Activated naive CD4-positive, alpha-beta T cell treated with anti-CD3 and anti-CD28 coated beads, Interleukin-2, amount 50 U/mL, for 72 hours (primary cell): ENCODE measurements around the gene CREB1. TPM values are rescaled to one million over a fixed set of nuclear protein-coding genes. Genes with fewer than 3 reads are reported as not detected.

Experiments
- ATAC-seq, 2 donors: fragments of 150-1000 bp; cut with Tn5 transposase; 2 replicates each; pipeline ENCODE4 v1.10.0; 2021; ENCODE audit warnings: mild to moderate bottlenecking in 2 of 2, moderate library complexity in 2 of 2
- DNase-seq, 2 donors: peaks; one replicate each; pipeline ENCODE4 v3.0.0; 2021 to 2022; ENCODE audit warnings: low spot score in 2 of 2
- H3K27ac Mint-ChIP-seq, 2 donors: one replicate each; pipeline ENCODE4 v1.8.0; 2022; ENCODE audit warnings: mild to moderate bottlenecking in 2 of 2, mixed read lengths in 2 of 2
- H3K36me3 Mint-ChIP-seq, 2 donors: one replicate each; pipeline ENCODE4 v1.8.0; 2022; ENCODE audit warnings: mixed read lengths in 2 of 2
- H3K9me3 Mint-ChIP-seq, 2 donors: one replicate each; pipeline ENCODE4 v1.8.0; 2022; ENCODE audit warnings: mixed read lengths in 2 of 2
- total RNA-seq, 2 donors: library from RNA; stranded (reverse); gene quantifications; one replicate each; pipeline ENCODE4 v1.2.3, GENCODE V29; 2022

Gene CREB1
- total RNA-seq, 2 donors from 2014 or later = 68.1 to 89.3 TPM

- Mint-ChIP-seq H3K9me3 (no peaks in the 10 kb centered on the region), H3K27ac (peak overlapping the region in 1 of 2 donors; percentile 41), H3K36me3 (peaks cover 5 to 49% of the 10 kb centered on the region in 2 donors)
- ATAC-seq (no peak), DNase-seq (no peak)
Observed at GRCh38 chr2:207565736-207566500, 36.2 kb downstream of the CREB1 start.

- DNase-seq = no peak
- ATAC-seq = no peak
- no peak overlapping the region for H3K27ac Mint-ChIP-seq
- H3K9me3 Mint-ChIP-seq = no peaks in the 10 kb centered on the region
- H3K36me3 Mint-ChIP-seq = peaks cover 4 to 44% of the 10 kb centered on the region in 2 donors
Observed at GRCh38 chr2:207567671-207568070, 37.9 kb downstream of the CREB1 start.

GRCh38 chr2:207571370-207571769 lies 41.6 kb downstream of the CREB1 start:
- ATAC-seq = no peak
- Mint-ChIP-seq H3K9me3 (no peaks in the 10 kb centered on the region), H3K27ac (peak overlapping the region in 1 of 2 donors; percentile 29), H3K36me3 (peaks cover 0 to 33% of the 10 kb centered on the region in 2 donors)
- DNase-seq = no peak

- H3K36me3 Mint-ChIP-seq = peaks cover 38 to 77% of the 10 kb centered on the region in 2 donors
- no peak for ATAC-seq
- H3K27ac Mint-ChIP-seq = peak overlapping the region in 1 of 2 donors; percentile 41
- no peak for DNase-seq
- H3K9me3 Mint-ChIP-seq = peaks cover 0 to 6% of the 10 kb centered on the region in 2 donors
Observed at GRCh38 chr2:207584952-207585351, 55.2 kb downstream of the CREB1 start.

GRCh38 chr2:207587305-207587704 lies 57.5 kb downstream of the CREB1 start:
- H3K36me3 Mint-ChIP-seq = peaks cover 39 to 86% of the 10 kb centered on the region in 2 donors
- ATAC-seq (no peak), DNase-seq (no peak)
- peak overlapping the region in 1 of 2 donors; percentile 8 for H3K27ac Mint-ChIP-seq
- peaks cover 0 to 10% of the 10 kb centered on the region in 2 donors for H3K9me3 Mint-ChIP-seq

GRCh38 chr2:207589143-207589542 lies 59.4 kb downstream of the CREB1 start:
- H3K9me3 Mint-ChIP-seq = peaks cover 0 to 10% of the 10 kb centered on the region in 2 donors
- ATAC-seq (no peak), DNase-seq (no peak)
- H3K27ac Mint-ChIP-seq = no peak overlapping the region
- H3K36me3 Mint-ChIP-seq = peaks cover 48 to 83% of the 10 kb centered on the region in 2 donors

GRCh38 chr2:207593277-207593676 lies 63.5 kb downstream of the CREB1 start:
- peaks cover 0 to 5% of the 10 kb centered on the region in 2 donors for H3K9me3 Mint-ChIP-seq

GRCh38 chr2:207594264-207594663 lies 64.5 kb downstream of the CREB1 start:
- no peak for ATAC-seq
- DNase-seq = no peak
- Mint-ChIP-seq H3K27ac (peak overlapping the region in 1 of 2 donors; percentile 75), H3K36me3 (peaks cover 18 to 51% of the 10 kb centered on the region in 2 donors), H3K9me3 (peaks cover 0 to 5% of the 10 kb centered on the region in 2 donors)

More at GRCh38 chr2:207593277-207593676, 63.5 kb downstream of the CREB1 start:
- Mint-ChIP-seq H3K36me3 (peaks cover 23 to 58% of the 10 kb centered on the region in 2 donors), H3K27ac (peak overlapping the region in 1 of 2 donors; percentile 36)
- no peak for DNase-seq
- ATAC-seq = no peak

- Mint-ChIP-seq H3K9me3 (peaks cover 0 to 5% of the 10 kb centered on the region in 2 donors), H3K36me3 (peaks cover 14 to 51% of the 10 kb centered on the region in 2 donors), H3K27ac (no peak overlapping the region)
- DNase-seq (no peak), ATAC-seq (no peak)
Observed at GRCh38 chr2:207594731-207595130, 65.0 kb downstream of the CREB1 start.

- ATAC-seq (no peak), DNase-seq (no peak)
- Mint-ChIP-seq H3K36me3 (peaks cover 0 to 12% of the 10 kb centered on the region in 2 donors), H3K27ac (no peak overlapping the region), H3K9me3 (no peaks in the 10 kb centered on the region)
Observed at GRCh38 chr2:207599636-207600035, 69.9 kb downstream of the CREB1 start.

- DNase-seq (no peak), ATAC-seq (no peak)
- H3K36me3 Mint-ChIP-seq = peaks cover 0 to 11% of the 10 kb centered on the region in 2 donors
- no peaks in the 10 kb centered on the region for H3K9me3 Mint-ChIP-seq
- no peak overlapping the region for H3K27ac Mint-ChIP-seq
Observed at GRCh38 chr2:207600231-207600630, 70.5 kb downstream of the CREB1 start.

GRCh38 chr2:207601774-207602173 lies 72.0 kb downstream of the CREB1 start:
- DNase-seq (no peak), ATAC-seq (no peak)
- Mint-ChIP-seq H3K27ac (peak overlapping the region; percentile 1 to 59), H3K36me3 (peaks cover 0 to 21% of the 10 kb centered on the region in 2 donors), H3K9me3 (no peaks in the 10 kb centered on the region)

GRCh38 chr2:207603486-207603885 lies 73.7 kb downstream of the CREB1 start:
- Mint-ChIP-seq H3K27ac (no peak overlapping the region), H3K36me3 (peaks cover 11 to 29% of the 10 kb centered on the region in 2 donors)

GRCh38 chr2:207606399-207606798 lies 76.6 kb downstream of the CREB1 start:
- Mint-ChIP-seq H3K36me3 (peaks cover 12 to 29% of the 10 kb centered on the region in 2 donors), H3K27ac (no peak overlapping the region), H3K9me3 (peaks cover 0 to 11% of the 10 kb centered on the region in 2 donors)
- no peak for DNase-seq
- ATAC-seq = no peak

More at GRCh38 chr2:207603486-207603885, 73.7 kb downstream of the CREB1 start:
- ATAC-seq (no peak), DNase-seq (no peak)
- peaks cover 0 to 6% of the 10 kb centered on the region in 2 donors for H3K9me3 Mint-ChIP-seq

GRCh38 chr2:207606829-207607228 lies 77.1 kb downstream of the CREB1 start:
- ATAC-seq (no peak), DNase-seq (no peak)
- H3K27ac Mint-ChIP-seq = no peak overlapping the region
- peaks cover 0 to 11% of the 10 kb centered on the region in 2 donors for H3K9me3 Mint-ChIP-seq
- H3K36me3 Mint-ChIP-seq = peaks cover 12 to 29% of the 10 kb centered on the region in 2 donors

- H3K36me3 Mint-ChIP-seq = peaks cover 26 to 43% of the 10 kb centered on the region in 2 donors
- H3K27ac Mint-ChIP-seq = no peak overlapping the region
- peaks cover 0 to 11% of the 10 kb centered on the region in 2 donors for H3K9me3 Mint-ChIP-seq
- ATAC-seq = no peak
- DNase-seq = no peak
Observed at GRCh38 chr2:207612714-207613113, 83.0 kb downstream of the CREB1 start.

GRCh38 chr2:207614824-207615223 lies 85.1 kb downstream of the CREB1 start:
- H3K27ac Mint-ChIP-seq = peak overlapping the region in 1 of 2 donors; percentile 23
- DNase-seq (no peak), ATAC-seq (no peak)
- H3K36me3 Mint-ChIP-seq = peaks cover 18 to 34% of the 10 kb centered on the region in 2 donors
- H3K9me3 Mint-ChIP-seq = no peaks in the 10 kb centered on the region
